ENCODE data around the gene WWTR1. TPM values are rescaled to one million over a fixed set of nuclear protein-coding genes. Genes with fewer than 3 reads are reported as not detected.

Gene WWTR1
- total RNA-seq, 1 experiment from 2014 or later: 49.1 TPM

DNA sequence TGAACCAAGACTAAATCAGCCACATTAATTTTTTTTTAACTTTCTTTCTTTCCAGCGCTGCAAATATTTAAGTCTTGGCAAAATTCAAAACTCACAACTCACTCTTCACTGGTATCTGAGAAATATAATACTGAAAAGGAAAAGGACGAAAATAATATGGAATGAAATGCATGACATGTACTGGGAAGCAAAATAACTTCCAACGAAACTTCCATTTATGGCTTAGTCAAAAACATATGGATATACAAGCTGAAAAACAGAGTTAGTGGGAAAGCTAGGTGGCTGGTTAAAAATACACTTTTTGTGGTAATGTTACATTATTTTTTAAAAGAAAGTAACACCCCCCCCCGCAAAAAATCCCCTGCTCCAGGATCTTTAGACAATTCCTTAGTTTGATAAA, 97.2 kb downstream of the WWTR1 start:
- no peaks in the 10 kb centered on the region for H3K9me3 ChIP-seq (replicated peaks)
- peaks cover 54% of the 10 kb centered on the region for H3K4me1 ChIP-seq
- H3K27me3 ChIP-seq: no peaks in the 10 kb centered on the region
- H3K4me3 ChIP-seq: no peak overlapping the region
- DNase-seq: no peak
- H3K36me3 ChIP-seq: no peaks in the 10 kb centered on the region; the same call in 1 of the 2 replicates
- no peak overlapping the region for H3K27ac ChIP-seq

DNA sequence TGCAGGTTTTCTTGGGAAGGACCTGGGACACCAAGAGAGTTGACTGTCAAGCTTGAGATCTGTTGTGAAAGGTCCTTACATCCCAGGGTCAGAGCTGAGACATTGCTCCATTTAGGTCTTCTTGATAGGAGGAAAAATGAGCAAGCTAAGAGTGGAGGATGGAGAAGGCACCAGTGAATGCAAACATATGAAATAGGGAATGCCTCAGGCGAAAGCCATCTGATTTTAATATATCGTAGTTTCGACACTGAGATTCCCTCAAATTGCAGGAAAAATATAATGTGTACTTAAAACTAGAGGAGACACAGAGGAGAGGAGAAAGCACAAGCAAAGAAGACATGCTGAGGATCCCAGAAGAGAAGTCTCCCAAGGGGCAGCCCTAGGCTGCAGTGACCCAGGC, 97.8 kb downstream of the WWTR1 start:
- Histone ChIP-seq H3K27ac (no peak overlapping the region), H3K4me3 (no peak overlapping the region), H3K27me3 (no peaks in the 10 kb centered on the region), H3K9me3 (replicated peaks) (no peaks in the 10 kb centered on the region), H3K36me3 (no peaks in the 10 kb centered on the region; the same call in 1 of the 2 replicates), H3K4me1 (peaks cover 58% of the 10 kb centered on the region)
- DNase-seq: no peak

DNA sequence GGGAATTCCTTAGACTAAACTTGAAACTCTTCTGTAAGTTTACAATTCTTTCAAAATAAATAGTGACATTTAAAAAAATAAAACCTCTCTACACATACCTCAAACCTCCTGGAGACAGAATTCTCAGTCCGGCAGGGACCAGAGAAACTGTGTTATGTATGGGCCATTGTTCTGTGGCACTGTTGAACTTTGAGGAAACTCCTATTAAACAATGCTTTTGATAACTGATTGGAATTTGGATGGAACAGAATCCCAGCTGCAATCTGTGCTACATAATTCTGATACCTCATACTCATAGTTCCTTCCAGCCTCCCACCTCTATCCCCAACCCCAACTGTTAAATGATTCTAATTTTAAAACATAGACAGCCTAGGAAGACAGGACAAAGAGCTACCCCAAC, 98.3 kb downstream of the WWTR1 start:
- no peak overlapping the region for H3K27ac ChIP-seq
- no peaks in the 10 kb centered on the region for H3K27me3 ChIP-seq
- no peak for DNase-seq
- H3K4me3 ChIP-seq: no peak overlapping the region
- H3K36me3 ChIP-seq: no peaks in the 10 kb centered on the region; the same call in 1 of the 2 replicates
- no peaks in the 10 kb centered on the region for H3K9me3 ChIP-seq (replicated peaks)
- peaks cover 58% of the 10 kb centered on the region for H3K4me1 ChIP-seq

DNA sequence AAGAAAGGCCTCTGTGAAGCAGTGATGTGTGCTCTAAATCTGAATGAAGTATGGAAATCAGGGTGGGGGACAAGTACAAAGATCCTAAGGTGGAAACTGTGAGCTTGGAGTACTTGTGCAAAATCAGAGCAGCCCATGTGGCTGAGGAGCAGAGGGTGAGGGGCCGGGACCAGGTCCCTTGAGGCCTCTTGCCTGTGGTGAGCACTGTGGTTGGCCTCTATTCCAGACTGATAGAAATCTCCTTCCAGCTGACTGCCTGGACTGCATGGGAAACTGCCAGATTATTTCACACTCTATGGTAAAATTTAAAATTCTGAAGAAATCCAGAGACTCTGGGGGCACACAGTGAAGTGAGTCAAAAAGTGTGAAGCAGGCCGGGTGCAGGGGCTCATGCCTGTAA, 101.9 kb downstream of the WWTR1 start:
- Histone ChIP-seq H3K27me3 (no peaks in the 10 kb centered on the region), H3K27ac (0 out of 2 replicates have a peak overlapping the region, but pooled peaks have one; percentile 7), H3K4me3 (no peak overlapping the region), H3K9me3 (replicated peaks) (no peaks in the 10 kb centered on the region), H3K4me1 (peaks cover 29% of the 10 kb centered on the region), H3K36me3 (peaks cover 5% of the 10 kb centered on the region; the same call in 1 of the 2 replicates)
- DNase-seq: no peak

DNA sequence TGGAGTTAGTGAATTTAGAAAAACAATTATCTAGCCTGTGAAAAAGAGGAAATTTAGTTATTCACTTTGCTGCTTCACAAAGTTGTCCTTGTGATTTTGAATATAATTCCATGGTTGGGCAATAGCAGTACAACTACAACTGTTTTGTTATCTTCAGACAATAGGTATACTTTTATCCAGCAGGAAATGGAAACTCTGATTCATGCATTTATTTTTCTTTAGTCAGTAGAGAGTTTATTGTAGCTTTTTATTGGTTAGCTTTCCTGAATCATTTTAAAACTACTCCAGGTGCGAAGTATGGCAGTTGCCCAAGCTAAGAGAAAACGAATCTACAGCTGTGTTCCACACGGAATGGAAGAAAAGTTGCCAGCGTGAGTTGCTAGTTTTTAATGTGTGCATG, 103.0 kb downstream of the WWTR1 start:
- no peak overlapping the region for H3K27ac ChIP-seq
- H3K9me3 ChIP-seq (replicated peaks): no peaks in the 10 kb centered on the region
- no peak for DNase-seq
- H3K27me3 ChIP-seq: no peaks in the 10 kb centered on the region
- peaks cover 5% of the 10 kb centered on the region; the same call in 1 of the 2 replicates for H3K36me3 ChIP-seq
- no peak overlapping the region for H3K4me3 ChIP-seq
- peaks cover 27% of the 10 kb centered on the region for H3K4me1 ChIP-seq

DNA sequence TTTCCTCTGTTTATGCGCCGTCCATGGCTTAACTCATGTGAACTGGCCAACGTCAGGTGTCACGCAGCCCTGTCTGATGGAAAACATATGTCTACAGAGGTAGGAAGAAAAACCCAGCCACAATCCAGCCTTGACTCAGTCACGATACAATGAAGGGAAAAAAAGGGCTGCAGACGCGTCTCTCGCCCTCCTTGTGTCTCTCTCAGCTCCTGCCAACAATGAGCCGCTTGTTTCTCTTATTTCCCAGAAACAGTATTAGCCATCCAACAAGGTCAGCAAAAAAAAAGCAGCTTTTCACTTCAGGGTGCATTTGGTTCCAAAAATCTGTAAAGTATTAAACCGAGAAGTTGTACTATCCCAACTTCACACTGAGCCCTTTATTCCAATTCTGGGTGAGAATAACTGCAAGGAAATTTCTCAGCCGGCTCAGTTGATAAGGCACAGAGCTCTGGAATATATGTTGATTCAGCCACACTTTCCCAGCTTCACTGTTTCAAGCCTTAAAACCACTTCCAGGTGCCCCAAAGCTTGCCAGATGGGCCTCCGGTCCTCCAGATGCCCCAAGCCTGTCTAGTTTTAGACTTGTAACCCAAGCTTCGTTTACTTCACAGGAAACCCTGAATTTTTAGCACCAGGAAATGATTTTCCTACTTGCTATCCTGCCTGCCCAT, 103.9 kb downstream of the WWTR1 start:
- Histone ChIP-seq H3K4me3 (no peak overlapping the region), H3K4me1 (peaks cover 27% of the 10 kb centered on the region), H3K27me3 (no peaks in the 10 kb centered on the region), H3K36me3 (peaks cover 5% of the 10 kb centered on the region; the same call in 1 of the 2 replicates), H3K9me3 (replicated peaks) (no peaks in the 10 kb centered on the region), H3K27ac (peak overlapping the region; percentile 3; the same call in 1 of the 2 replicates)
- peak in 1 of 2 experiments; percentile 45 for DNase-seq

DNA sequence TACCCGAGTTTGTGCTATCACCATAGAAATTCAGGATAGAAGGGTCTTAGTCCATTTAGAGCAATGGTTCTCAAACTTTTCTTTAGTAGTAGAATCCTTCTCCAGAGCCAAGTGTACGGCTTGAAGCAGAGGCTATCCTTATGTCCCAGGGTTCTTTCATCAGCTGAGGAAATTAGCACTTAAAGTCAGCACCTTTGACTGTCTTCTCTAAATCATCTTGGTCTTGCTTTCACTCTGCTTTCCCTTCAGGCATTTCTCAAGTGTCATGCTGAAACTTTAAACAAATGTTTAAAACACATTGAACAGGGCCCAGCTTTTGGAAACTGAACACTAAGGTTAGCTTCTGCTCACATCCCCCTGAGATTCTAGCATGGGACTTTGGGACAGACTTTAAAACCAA, 105.1 kb downstream of the WWTR1 start:
- H3K4me1 ChIP-seq: peaks cover 31% of the 10 kb centered on the region
- H3K27me3 ChIP-seq: no peaks in the 10 kb centered on the region
- DNase-seq: no peak
- H3K9me3 ChIP-seq (replicated peaks): no peaks in the 10 kb centered on the region
- peaks cover 5% of the 10 kb centered on the region; the same call in 1 of the 2 replicates for H3K36me3 ChIP-seq
- H3K27ac ChIP-seq: no peak overlapping the region
- no peak overlapping the region for H3K4me3 ChIP-seq

DNA sequence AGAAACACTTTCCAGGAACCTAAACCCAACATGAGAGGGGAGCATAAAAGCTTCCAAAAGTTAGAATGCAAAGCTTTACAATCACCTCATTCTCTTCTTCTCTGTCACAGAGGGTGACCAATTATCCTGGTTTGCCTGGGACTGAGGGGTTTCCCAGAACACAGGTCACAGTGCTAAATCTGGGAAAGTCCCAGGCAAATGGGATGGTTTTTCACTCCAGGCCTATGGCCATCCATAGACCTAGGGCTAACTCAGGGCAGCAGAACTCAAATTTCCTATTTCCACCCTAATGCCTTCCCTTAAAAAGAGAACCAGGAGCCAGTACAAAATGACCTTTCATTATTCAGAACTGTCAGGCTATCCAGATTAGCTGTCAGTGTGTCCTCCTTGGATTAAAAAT, 106.3 kb downstream of the WWTR1 start:
- Histone ChIP-seq H3K36me3 (peaks cover 5% of the 10 kb centered on the region; the same call in 1 of the 2 replicates), H3K4me3 (no peak overlapping the region), H3K27me3 (no peaks in the 10 kb centered on the region), H3K27ac (no peak overlapping the region), H3K4me1 (peaks cover 24% of the 10 kb centered on the region), H3K9me3 (replicated peaks) (no peaks in the 10 kb centered on the region)
- DNase-seq: no peak

DNA sequence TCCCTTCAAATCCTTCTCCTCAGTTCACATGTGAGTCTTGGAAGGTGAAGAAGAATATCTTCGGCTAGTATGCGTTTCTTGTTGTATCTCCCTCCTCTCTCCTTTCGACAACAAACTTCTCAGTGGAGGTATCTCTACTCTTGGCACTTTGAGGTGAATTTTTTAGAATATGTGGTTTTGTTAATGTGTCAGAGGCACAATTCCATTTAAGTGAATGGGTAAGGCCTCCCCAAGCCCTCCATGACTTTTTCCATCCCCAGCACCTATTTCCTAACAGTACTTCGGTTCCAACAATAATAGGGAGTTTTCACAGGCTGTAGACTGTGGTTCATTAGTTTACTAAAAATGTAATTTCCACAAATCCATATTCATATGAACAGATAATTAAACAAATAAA, 109.2 kb downstream of the WWTR1 start:
- no peak for DNase-seq
- Histone ChIP-seq H3K27ac (no peak overlapping the region), H3K9me3 (replicated peaks) (no peaks in the 10 kb centered on the region), H3K4me3 (no peak overlapping the region), H3K36me3 (peaks cover 5% of the 10 kb centered on the region; the same call in 1 of the 2 replicates), H3K27me3 (no peaks in the 10 kb centered on the region), H3K4me1 (0 out of 2 replicates have a peak, but pooled peaks cover 6% of the 10 kb centered on the region)

DNA sequence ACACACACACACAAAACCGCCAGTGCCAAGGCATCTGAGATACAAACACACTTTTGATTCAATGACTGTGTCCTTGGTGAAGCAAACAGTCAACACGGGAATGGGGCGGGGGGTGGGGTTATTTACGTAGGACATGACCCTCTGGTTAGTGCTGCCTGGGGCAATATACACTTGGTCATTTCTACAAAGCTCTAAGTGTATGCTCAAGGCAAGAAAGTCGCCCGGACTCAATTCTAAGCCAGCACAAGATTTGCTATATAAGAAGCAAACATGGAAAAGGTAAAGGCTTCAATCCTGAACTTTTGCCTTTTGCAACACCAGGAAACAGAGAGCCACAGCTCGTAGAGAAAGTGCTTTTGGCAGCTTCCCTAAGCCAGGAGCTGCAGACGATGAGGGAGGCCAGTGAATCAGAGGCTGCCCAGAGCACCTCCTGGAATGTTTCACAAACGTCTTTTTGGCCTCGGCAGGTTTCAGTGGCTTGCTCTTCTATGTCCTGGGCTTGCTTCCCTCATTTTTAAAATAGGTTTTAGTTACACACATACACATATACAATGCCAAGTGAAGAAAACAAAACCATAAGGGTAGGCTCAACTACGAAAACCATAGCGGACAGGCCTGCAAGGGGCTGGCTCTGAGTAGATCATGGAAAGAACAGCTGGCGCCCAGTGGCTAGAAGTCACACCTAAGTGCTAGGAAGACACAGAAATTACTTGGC, 109.7 kb downstream of the WWTR1 start:
- Histone ChIP-seq H3K4me1 (0 out of 2 replicates have a peak, but pooled peaks cover 4% of the 10 kb centered on the region), H3K27ac (no peak overlapping the region), H3K4me3 (no peak overlapping the region), H3K9me3 (replicated peaks) (no peaks in the 10 kb centered on the region), H3K27me3 (no peaks in the 10 kb centered on the region), H3K36me3 (peaks cover 5% of the 10 kb centered on the region; the same call in 1 of the 2 replicates)
- no peak for DNase-seq

DNA sequence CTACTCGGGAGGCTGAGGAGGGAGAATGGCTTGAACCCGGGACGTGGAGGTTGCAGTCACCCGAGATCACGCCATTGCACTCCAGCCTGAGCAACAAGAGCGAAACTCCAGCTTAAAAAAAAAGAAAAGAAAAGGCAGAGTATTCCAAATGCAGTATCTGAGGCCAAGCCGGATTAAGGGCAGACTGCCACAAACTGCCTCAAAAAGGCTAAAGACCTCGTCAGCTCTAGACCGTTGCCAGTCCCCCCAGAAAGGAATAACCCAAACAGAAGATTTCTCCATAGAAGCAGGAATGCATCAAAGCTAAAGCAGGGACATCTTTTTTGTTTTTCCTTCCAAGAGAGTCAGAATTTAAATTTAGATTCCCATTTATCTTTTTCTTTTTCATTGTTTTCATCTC, 110.4 kb downstream of the WWTR1 start:
- H3K36me3 ChIP-seq: peaks cover 7% of the 10 kb centered on the region; the same call in 1 of the 2 replicates
- no peak overlapping the region for H3K27ac ChIP-seq
- DNase-seq: no peak
- H3K27me3 ChIP-seq: no peaks in the 10 kb centered on the region
- no peaks in the 10 kb centered on the region for H3K9me3 ChIP-seq (replicated peaks)
- H3K4me3 ChIP-seq: no peak overlapping the region
- 0 out of 2 replicates have a peak, but pooled peaks cover 4% of the 10 kb centered on the region for H3K4me1 ChIP-seq

DNA sequence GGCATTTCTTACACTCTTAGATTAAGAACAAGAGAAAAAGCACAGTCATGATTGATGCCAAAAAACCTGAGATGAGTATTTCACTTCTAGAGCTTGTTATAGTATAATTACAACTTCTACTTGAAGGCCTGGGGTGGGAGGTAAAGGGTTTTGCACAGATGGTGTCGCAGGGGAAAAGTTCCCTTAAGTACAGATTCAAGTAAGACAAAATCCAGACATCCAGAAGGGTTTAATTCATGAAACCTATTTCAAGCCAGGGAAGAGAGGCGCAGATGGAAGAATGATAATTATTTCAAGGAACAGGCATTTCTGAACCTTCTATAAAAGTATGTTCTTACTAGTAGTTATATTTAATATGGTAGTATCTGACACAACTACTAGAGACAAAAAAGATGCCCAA, 112.8 kb downstream of the WWTR1 start:
- Histone ChIP-seq H3K36me3 (peaks cover 11% of the 10 kb centered on the region), H3K27me3 (no peaks in the 10 kb centered on the region), H3K9me3 (replicated peaks) (no peaks in the 10 kb centered on the region), H3K27ac (no peak overlapping the region), H3K4me3 (no peak overlapping the region), H3K4me1 (peaks cover 18% of the 10 kb centered on the region)
- no peak for DNase-seq

DNA sequence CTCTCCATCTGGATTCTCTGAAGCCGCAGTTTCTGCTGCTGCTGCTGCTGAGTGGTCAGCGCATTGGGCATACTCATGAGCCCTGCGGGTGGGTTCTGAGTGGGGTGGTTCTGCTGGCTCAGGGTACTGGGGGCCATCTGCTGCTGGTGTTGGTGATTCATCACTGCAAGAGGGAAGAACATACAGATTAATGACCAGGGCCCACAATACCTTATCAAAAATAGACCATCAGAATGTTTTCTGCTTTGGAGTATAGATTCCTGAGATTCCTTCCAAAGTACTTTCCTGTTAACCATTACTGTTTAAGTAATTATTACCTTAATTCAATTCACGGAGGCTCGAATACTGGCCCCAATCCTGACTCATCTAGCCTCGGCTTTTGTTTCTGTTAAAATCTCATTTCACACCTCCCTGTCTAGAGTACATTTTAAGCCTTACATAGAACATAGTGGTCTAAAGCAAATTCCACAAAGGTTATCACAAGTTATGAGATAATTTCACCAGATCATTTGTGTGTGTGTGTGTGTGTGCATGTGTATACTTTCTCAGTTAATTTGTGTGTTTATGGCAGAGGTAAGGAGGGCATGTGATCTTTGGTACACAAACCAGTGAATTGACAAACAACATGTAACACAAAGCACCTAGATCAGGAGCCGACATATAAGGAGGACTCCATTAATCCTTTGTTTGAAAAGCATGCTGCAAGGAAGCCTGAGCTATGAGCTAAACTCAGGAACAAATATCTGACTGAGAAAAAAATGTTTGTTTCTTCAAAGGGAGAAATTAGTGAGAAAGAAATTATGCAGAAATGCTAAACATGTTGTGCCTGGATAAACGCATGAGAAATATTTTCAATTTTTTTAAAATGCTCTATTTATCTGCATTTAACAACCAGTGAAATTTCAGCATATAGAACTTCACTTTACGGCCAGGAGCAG, 115.2 kb downstream of the WWTR1 start:
- Histone ChIP-seq H3K9me3 (replicated peaks) (no peaks in the 10 kb centered on the region), H3K4me3 (no peak overlapping the region), H3K4me1 (peaks cover 20% of the 10 kb centered on the region), H3K27me3 (no peaks in the 10 kb centered on the region), H3K27ac (no peak overlapping the region), H3K36me3 (peaks cover 11% of the 10 kb centered on the region)
- DNase-seq: no peak

DNA sequence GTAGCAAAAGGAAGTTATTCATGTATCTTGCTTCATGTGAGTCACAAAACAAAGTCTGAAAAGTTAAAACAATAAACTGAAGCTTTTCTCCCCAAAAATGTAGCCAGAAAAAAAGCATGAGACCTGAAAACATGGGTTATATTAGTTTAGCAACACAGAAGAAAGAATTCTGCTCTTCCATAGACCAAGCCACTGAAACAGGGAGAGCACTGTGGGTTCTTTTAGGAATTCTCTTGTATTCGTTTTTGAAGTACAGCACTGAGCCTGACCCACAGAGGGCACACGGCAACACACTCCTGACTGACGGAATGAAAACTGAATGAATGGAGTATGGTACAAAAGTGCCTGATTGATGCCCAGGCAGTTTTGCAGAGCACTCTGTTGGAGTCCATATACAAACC, 116.7 kb downstream of the WWTR1 start:
- Histone ChIP-seq H3K27me3 (no peaks in the 10 kb centered on the region), H3K9me3 (replicated peaks) (no peaks in the 10 kb centered on the region), H3K4me1 (peaks cover 29% of the 10 kb centered on the region), H3K4me3 (no peak overlapping the region), H3K36me3 (peaks cover 11% of the 10 kb centered on the region), H3K27ac (peak overlapping the region; percentile 12; the same call in 1 of the 2 replicates)
- DNase-seq: no peak
